Measurements from ENCODE around the gene ENOPH1.

ENOPH1 gene

GRCh38 chr4:82425478-82425877 is 4.9 kb upstream of the ENOPH1 start:
- in situ Hi-C loops (cut with MboI; ENCODE audit: low sequenced_read_pairs): loop anchor here (5.0 to 25.0 kb wide), 2 partner anchors 48 to 587 kb away; partner anchors contain the start of gene LIN54

- in situ Hi-C loops (cut with MboI; ENCODE audit: low sequenced_read_pairs): loop anchor here (5.0 to 25.0 kb wide), 2 partner anchors 51 to 584 kb away; partner anchors contain the start of gene LIN54
Observed at GRCh38 chr4:82428526-82428968, 1.8 kb upstream of the ENOPH1 start.

GRCh38 chr4:82428969-82429727 is 1.2 kb upstream of the ENOPH1 start:
- in situ Hi-C loops (cut with MboI; ENCODE audit: low sequenced_read_pairs): loop anchor here (5.0 to 25.0 kb wide), 2 partner anchors 52 to 583 kb away; partner anchors contain the start of gene LIN54

GRCh38 chr4:82429728-82430192 is 630 bp upstream of the ENOPH1 start:
- in situ Hi-C loops (cut with MboI; ENCODE audit: low sequenced_read_pairs): loop anchor here (5.0 to 25.0 kb wide), 2 partner anchors 52 to 583 kb away; partner anchors contain the start of gene LIN54

GRCh38 chr4:82430964-82431745 is 765 bp downstream of the ENOPH1 start:
- in situ Hi-C loops (cut with MboI; ENCODE audit: low sequenced_read_pairs): loop anchor here (25.0 kb wide), 1 partner anchor 581 kb away; the partner anchor contains the start of gene LIN54

GRCh38 chr4:82431831-82432230 is 1.4 kb downstream of the ENOPH1 start:
- in situ Hi-C loops (cut with MboI; ENCODE audit: low sequenced_read_pairs): loop anchor here (25.0 kb wide), 1 partner anchor 580 kb away; the partner anchor contains the start of gene LIN54

GRCh38 chr4:82432596-82432995 is 2.2 kb downstream of the ENOPH1 start:
- in situ Hi-C loops (cut with MboI; ENCODE audit: low sequenced_read_pairs): loop anchor here (25.0 kb wide), 1 partner anchor 580 kb away; the partner anchor contains the start of gene LIN54

- in situ Hi-C loops (cut with MboI; ENCODE audit: low sequenced_read_pairs): loop anchor here (25.0 kb wide), 1 partner anchor 579 kb away; the partner anchor contains the start of gene LIN54
Observed at GRCh38 chr4:82433791-82434190, 3.4 kb downstream of the ENOPH1 start.

- in situ Hi-C loops (cut with MboI; ENCODE audit: low sequenced_read_pairs): loop anchor here (25.0 kb wide), 1 partner anchor 577 kb away; the partner anchor contains the start of gene LIN54
Observed at GRCh38 chr4:82434949-82435348, 4.6 kb downstream of the ENOPH1 start.

GRCh38 chr4:82436130-82436529 is 5.7 kb downstream of the ENOPH1 start:
- in situ Hi-C loops (cut with MboI; ENCODE audit: low sequenced_read_pairs): loop anchor here (25.0 kb wide), 1 partner anchor 576 kb away; the partner anchor contains the start of gene LIN54

- in situ Hi-C loops (cut with MboI; ENCODE audit: low sequenced_read_pairs): loop anchor here (25.0 kb wide), 1 partner anchor 576 kb away; the partner anchor contains the start of gene LIN54
Observed at GRCh38 chr4:82436780-82437179, 6.4 kb downstream of the ENOPH1 start.

- in situ Hi-C loops (cut with MboI; ENCODE audit: low sequenced_read_pairs): loop anchor here (25.0 kb wide), 1 partner anchor 575 kb away; the partner anchor contains the start of gene LIN54
Observed at GRCh38 chr4:82437285-82438005, 7.1 kb downstream of the ENOPH1 start.

GRCh38 chr4:82439088-82439487 is 8.7 kb downstream of the ENOPH1 start:
- in situ Hi-C loops (cut with MboI; ENCODE audit: low sequenced_read_pairs): loop anchor here (25.0 kb wide), 1 partner anchor 573 kb away; the partner anchor contains the start of gene LIN54

GRCh38 chr4:82447886-82448285 is 17.5 kb downstream of the ENOPH1 start:
- in situ Hi-C loops (cut with MboI; ENCODE audit: low sequenced_read_pairs): loop anchor here (25.0 kb wide), 1 partner anchor 564 kb away; the partner anchor contains the start of gene LIN54

- in situ Hi-C loops (cut with MboI; ENCODE audit: low sequenced_read_pairs): no loop called here
Observed at GRCh38 chr4:82450966-82451755, 20.8 kb downstream of the ENOPH1 start.

- in situ Hi-C loops (cut with MboI; ENCODE audit: low sequenced_read_pairs): no loop called here
Observed at GRCh38 chr4:82452026-82452425, 21.6 kb downstream of the ENOPH1 start.

GRCh38 chr4:82457266-82457665 is 26.9 kb downstream of the ENOPH1 start:
- in situ Hi-C loops (cut with MboI; ENCODE audit: low sequenced_read_pairs): no loop called here

- in situ Hi-C loops (cut with MboI; ENCODE audit: low sequenced_read_pairs): no loop called here
Observed at GRCh38 chr4:82458729-82459128, 28.3 kb downstream of the ENOPH1 start.

- in situ Hi-C loops (cut with MboI; ENCODE audit: low sequenced_read_pairs): loop anchor here (10.0 kb wide), 1 partner anchor 273 kb away; no protein-coding TSS in a partner anchor
Observed at GRCh38 chr4:82461710-82462109, 31.3 kb downstream of the ENOPH1 start.
